Adipose tissue (tissue), 3 donors: Measurements from ENCODE around the gene RUBCNL. TPM values are rescaled to one million over a fixed set of nuclear protein-coding genes. Genes with fewer than 3 reads are reported as not detected.
"Not testable (repeated sequence)": the region's sequence is repeated elsewhere in the genome, so short reads cannot be mapped to it uniquely, and the experiment has no call there.

Source experiments
- H3K27ac ChIP-seq: one replicate; pipeline ENCODE4 v1.5.1; 2013; ENCODE audit warnings: low read depth, low read length
- WGBS, 3 donors: extraction: QIAGEN DNeasy Blood & Tissue Kit; methylation state at CpG; one replicate each; pipeline ENCODE4 v1.1.7; 2013; 5-methylcytosine and 5-hydroxymethylcytosine counted together
- polyA plus RNA-seq, 3 donors: library from polyadenylated mRNA; stranded (reverse); fragments of 200-250 nt; gene quantifications; one replicate each; pipeline ENCODE4 v1.2.3, GENCODE V29; 2013
- donor health status: healthy with polysubstance abuse.
- donor health status: Bipolar disorder and iron deficiency.
- donor health status: healthy.

Gene RUBCNL, protein sequence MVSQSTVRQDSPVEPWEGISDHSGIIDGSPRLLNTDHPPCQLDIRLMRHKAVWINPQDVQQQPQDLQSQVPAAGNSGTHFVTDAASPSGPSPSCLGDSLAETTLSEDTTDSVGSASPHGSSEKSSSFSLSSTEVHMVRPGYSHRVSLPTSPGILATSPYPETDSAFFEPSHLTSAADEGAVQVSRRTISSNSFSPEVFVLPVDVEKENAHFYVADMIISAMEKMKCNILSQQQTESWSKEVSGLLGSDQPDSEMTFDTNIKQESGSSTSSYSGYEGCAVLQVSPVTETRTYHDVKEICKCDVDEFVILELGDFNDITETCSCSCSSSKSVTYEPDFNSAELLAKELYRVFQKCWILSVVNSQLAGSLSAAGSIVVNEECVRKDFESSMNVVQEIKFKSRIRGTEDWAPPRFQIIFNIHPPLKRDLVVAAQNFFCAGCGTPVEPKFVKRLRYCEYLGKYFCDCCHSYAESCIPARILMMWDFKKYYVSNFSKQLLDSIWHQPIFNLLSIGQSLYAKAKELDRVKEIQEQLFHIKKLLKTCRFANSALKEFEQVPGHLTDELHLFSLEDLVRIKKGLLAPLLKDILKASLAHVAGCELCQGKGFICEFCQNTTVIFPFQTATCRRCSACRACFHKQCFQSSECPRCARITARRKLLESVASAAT
- polyA plus RNA-seq = 1 to 10 TPM in 2 of 3 donors, under 1 TPM in 1; 0.35 to 3.0 (median 3.0) TPM

DNA sequence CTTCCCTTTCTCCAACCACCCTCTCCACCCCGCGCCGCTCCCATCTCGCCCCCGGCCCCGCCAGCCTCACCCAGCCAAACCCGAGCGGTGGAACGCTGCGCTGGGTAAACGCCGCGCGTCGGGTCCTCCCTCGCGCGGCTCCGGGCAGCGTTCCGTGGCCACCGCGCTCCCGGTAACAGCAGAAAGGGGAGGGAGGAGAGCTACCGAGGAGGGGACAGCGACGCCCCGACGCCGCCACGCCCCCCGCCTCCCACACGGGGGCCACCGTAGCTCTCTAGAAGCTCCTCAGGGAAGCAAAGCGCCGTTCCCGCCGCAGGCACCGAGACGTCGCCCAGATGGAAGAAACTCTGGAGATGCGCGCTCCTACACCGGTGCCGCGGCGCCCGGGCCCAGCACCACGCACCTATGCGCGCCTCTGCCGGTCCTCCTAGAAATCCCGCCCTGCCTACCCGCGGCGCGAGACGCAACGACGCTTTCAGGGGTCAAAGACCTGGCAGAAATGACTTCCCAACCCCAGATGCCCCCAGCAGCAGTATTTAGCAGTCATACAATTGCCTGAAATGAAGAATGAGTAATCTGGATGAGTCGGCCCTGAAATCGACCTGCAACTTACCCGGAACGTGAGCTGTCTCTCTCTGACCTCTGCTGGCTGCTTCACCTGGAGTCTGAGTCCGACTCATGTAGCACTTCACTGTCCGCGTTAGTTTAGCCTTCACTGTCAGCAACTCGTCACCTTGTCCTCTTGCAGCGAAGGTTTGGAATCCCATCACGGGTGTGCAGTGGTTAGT, at the start of gene RUBCNL:
Gene RUBCNL (minus strand): TSS at position 189 of the 788 bp plus-strand sequence. CDS start 14,777 bp downstream, outside the sequence.
- 2 to 3% (median 2%) methylated on average over 65 to 70 of the region's 70 CpGs for WGBS, 3 donors
- H3K27ac ChIP-seq = no peak within 1 kb of the TSS

DNA sequence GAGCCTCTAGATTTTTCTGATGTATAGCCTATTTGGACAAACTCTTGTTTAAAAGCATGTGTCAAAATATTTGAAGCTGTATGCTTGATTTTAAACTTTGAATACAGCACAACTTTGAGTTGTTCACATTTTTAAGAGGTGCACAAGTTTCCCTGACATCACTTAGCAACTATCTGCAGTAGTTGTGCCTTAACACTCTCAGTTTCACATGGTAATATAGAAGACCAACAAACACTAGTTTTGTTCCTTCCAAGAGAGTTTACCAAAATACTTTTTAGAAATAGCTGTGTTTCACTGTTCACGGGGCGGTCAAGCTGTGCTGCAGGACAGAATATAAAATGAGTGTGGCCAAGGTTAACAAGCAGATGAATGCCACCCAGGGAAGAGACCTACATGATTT, 42.5 kb upstream of the RUBCNL start:
- 88 to 100% (median 93%) methylated on average over 2 of the region's 2 CpGs for WGBS, 3 donors
- H3K27ac ChIP-seq = not testable (repeated sequence)

DNA sequence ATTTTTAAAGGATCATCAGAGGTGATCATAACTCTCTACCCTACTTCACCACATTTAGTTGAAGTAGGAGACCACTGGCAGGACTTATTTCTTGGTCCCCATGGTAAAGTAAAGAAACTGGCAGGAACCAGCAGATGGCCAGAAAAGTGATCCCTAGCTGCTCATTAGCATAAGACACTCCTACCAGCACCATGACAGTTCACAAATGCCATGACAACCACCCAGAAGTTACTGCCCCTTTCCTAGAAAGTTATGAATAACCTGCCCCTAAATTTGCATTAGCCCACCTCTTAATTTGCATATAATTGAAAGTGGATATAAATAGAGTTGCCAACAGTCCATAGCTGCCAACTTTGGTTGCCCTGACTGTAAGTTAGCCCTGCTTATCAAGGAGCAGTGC, 18.4 kb upstream of the RUBCNL start:
- no peak overlapping the region for H3K27ac ChIP-seq

DNA sequence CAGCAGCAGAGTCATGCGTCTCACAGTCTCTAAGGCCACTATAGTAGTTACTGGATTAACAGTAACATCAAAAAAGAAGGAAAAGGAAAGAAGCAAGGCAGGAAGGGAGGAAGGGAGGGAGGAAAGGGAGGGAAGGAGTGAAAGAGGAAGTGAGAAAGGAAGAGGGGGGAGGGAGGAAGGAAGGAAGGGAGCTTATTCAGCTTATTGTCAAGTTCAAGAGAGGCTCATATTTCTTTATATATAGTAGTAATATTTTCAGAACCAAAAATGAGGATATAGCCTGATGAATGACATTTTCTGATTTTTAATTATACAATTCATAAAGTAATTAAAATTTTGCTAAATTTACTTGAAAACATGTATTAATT, 17.7 kb upstream of the RUBCNL start:
- no peak overlapping the region for H3K27ac ChIP-seq
- WGBS, 3 donors = 69 to 88% (median 71%) methylated on average over 1 of the region's 1 CpG

DNA sequence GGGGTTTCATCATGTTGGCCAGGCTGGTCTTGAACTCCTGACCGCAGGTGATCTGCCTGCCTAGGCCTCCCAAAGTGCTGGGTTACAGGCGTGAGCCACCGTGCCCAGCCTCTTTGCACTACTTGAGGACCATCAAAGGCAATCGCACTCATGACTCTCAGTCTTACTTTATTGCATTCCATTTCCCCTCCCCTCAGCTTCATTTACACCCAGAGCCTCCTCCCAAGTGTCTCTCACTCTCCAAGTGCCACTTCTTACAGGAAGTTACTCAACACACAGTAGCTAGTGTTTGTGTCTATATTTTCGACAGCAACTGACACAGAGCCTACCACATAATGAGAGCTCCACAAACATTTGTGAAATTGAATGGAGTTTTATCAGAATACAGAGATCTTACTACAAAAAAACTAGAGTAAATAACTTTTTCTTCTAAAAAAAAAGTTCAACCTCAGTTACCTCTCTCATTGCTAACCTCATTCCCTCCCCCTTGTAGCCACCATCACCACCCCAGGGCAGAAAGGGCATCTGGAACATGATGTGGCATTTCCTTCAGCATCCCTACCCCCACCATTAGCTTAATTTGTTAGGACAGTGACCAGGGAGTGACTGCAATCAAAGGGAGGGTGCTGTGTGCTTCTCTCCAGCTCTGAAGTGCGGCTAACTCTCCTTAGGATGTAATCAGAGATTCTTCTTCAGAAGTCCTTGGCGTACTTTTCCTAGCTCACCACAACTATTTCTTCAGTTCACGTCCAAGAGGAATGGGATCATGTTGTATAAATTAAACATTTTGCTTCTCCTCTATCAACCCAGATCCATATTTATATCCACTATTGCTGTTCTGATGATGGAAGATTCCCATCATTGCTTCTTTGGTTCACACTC, 17.0 kb upstream of the RUBCNL start:
- 56 to 84% (median 63%) methylated on average over 8 of the region's 8 CpGs for WGBS, 3 donors
- H3K27ac ChIP-seq = no peak overlapping the region

DNA sequence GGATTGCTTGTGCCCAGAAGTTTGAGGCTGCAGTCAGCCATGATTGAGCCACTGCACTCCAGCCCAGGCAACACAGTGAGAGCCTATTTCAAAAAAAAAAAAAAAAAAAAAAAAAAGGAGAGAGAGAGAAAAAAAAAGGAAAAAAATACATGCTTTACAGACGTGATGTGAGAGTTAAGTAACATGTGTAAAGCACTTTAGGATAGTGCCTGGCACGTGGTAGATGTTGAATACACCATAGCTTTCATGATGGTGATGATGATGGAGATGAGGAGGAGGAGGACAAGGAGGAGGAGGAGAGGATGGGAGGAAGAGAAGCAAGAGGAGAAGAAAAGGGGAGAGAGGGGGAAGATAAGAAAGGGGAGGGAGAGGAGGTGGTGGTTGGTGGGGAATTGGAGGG, 15.1 kb upstream of the RUBCNL start:
- H3K27ac ChIP-seq = no peak overlapping the region
- WGBS, 3 donors = 57 to 65% (median 57%) methylated on average over 2 of the region's 2 CpGs

DNA sequence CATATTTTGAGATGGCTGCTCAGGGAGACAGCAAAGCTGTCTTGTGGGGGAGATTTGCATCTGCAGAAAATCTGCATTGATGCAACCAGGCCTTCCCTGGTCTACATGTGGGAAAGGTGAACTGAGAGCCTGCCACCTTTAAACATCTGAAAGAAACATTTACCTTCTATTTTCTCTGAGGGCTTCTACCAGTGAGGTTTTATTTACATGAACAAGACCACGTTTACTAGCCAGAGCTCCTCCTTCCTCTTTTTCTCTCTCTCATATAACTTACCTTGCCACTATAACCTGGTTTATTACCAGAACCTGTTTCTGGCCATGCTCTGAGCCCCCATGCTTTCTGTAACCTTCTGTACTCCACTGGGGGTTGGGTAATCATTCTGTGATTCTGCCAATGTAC, 14.4 kb upstream of the RUBCNL start:
- WGBS, 3 donors = 21 to 36% (median 27%) methylated on average over 1 of the region's 1 CpG
- H3K27ac ChIP-seq = no peak overlapping the region

DNA sequence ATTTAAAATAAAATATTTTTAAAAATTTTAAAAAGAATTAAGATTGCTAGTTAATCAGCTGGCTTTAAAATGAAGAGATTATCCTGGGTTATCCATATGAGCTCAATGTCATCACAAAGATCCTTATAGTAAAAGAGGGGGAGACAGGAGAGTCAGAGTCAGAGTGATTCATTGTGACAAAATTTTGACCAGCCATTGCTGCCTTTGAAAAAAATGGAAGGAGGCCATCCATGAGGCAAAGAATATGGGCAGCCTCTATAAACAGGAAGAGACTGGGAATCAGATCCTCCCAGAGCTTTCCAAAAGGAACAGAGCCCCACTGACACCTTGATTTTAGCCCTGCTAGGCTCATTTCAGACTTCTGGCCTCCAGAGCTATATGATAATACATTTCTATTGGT, 9.3 kb upstream of the RUBCNL start:
- H3K27ac ChIP-seq = no peak overlapping the region

DNA sequence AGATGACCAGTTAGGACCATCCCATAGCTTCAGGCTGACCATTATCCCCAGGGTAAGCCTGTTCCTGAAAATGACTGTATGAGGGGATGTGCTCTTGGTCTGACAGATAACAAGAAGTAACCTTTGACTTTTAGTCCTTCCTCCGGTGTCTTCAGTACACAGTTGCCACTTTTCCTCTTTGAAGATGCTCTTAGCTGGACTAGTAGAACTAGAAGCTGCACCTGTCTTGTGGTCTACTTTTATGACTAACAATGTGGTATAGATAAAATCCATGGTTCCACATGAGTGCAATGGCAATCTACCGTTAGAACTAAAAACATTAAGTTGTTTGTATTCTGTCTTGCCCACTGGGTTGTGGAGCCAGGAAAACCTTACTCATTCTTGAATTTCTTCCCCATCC, 5.9 kb upstream of the RUBCNL start:
- no peak overlapping the region for H3K27ac ChIP-seq
- WGBS, 3 donors = 75 to 83% (median 79%) methylated on average over 2 of the region's 2 CpGs

DNA sequence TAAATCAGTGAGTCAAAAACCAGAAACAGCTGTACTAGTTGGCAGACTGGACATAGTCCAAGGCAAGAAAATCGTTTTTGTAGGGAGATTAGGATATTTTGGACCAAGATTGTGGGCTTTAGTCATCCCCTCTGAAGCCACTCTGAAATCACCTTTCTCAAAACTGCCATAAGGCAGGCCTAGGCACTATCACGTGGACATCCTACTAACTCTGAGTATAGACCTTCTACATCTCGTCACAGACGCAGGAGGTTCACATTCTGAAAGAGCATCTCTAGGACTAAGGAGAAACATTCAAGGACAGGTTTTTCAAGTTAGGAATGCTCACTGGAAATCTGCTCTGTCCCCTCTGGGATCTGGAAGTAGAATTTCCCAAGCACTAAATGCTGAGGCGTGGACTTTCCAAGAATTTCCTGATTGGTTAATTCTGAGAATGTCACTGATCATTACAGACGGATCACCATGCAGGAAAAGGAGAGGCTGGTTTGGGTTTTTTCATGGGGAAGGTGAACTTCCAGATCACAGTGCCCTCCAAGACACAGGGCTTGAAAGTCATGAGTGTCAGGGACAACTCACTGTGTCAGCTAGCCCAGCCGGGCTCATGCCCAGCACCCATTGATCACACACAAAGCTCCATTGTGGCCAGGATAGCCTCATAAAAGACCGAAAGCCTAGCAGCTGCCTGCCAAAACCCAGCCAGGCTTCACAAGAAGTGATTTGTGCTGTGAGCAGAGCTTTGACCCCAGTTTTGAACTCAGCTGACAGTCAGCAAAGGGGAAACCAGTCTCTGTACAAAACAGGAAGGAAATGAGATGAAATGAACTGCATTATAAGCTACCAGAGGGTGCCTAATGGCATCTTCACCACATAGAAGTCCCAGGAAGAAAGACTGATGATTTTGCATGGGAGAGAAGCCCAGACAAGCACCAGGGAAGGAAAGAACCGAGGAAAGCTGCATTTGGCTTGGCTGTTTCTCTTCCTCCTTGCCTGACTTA, 2.7 kb upstream of the RUBCNL start:
- no peak overlapping the region for H3K27ac ChIP-seq
- WGBS, 3 donors = 45 to 55% (median 49%) methylated on average over 9 of the region's 9 CpGs

DNA sequence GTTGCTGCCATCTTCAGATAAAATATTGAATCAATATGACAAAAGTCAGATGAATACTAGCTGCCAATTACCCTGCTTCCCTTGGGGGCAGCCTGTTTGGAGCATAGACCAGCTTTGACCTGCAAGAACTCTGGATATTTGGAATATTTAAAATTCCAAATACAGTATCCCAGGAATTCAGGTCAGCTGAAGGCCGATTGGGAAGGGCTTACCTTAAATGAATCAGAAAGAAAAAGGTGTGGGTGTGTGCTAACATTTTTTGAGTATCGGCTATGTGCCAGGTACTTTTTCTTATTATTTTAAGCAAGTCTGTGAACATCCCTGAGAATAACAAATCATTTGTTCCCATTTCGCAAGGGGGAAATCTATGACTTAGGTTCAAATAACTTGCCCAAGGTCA, 1.8 kb upstream of the RUBCNL start:
- no peak overlapping the region for H3K27ac ChIP-seq
- WGBS, 3 donors = 74 to 89% (median 87%) methylated on average over 3 of the region's 3 CpGs

DNA sequence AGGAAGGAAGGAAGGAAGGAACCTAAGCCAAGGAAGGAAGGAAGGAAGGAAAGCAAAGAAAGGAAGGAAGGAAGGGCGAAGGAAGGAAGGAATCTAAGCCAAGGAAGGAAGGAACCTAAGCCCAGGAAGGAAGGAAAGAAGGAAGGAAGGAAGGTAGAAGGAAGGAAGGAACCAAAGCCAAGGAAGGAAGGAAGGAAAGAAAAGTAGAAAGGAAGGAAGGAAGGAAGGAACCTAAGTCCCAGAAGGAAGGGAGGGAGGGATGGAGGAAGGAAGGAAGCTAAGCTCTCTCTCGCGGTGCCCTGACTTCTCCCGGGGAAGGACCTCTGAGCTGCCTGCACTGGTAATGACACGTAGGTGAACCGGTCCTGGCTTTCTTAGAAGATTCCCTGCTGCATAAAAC, 1.3 kb upstream of the RUBCNL start:
- 69 to 87% (median 70%) methylated on average over 6 of the region's 6 CpGs for WGBS, 3 donors

DNA sequence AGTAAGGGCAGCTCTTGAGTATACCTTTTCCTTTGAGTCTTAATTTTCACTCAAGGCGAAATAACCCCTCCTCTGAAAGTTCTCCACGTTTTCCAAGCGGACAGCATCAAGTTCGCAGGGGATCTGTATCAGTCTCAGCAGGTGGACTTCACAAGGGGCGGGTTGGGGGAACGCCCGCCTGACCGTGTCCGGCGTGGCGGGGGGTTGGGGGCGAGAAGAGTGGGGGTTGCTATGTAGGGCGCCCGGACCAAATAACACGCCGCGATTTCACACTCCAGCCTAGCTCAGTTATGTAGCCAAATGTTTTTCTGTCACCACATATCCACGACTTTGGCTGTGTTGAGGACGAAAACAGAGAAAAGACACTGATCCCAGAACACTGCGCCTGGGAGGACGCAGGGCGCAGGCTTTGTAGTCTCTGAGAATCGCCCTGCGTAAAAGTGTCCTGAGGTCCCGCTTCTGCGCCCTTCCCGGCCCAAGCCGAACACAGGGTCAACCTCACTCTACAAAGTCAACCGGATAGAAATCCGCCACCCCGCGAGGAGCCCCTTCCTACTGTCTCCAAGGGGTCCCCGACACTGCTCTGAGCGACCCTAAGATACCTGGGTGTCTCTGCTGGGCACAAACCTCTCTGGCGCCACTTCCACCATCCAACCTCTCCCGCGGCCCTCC, 524 bp downstream of the RUBCNL start:
- 3 to 7% (median 6%) methylated on average over 37 of the region's 37 CpGs for WGBS, 3 donors
- H3K27ac ChIP-seq = no peak overlapping the region

More for the DNA sequence above, 1.3 kb upstream of the RUBCNL start:
- H3K27ac ChIP-seq = no peak overlapping the region

DNA sequence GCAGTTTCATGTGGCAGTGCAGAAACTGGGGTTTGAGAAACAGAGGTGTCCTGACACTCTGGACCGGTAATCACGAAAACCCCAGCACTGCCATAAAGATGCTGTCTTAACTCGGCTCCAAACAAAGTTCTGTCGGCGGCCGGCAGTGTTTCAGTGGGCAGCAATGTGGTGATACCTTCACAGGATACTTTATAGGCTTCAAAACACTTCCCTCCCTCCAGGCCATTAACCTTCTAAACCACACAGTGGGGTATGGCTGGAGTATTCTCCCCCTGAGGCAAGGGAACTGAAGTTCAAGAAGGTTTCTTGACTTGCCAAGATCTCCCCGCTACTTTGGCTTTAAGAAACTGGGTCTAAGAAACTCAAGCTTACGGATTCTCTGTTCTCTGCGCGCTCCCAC, 1.1 kb downstream of the RUBCNL start:
- WGBS, 3 donors = 62 to 65% (median 64%) methylated on average over 10 of the region's 10 CpGs

DNA sequence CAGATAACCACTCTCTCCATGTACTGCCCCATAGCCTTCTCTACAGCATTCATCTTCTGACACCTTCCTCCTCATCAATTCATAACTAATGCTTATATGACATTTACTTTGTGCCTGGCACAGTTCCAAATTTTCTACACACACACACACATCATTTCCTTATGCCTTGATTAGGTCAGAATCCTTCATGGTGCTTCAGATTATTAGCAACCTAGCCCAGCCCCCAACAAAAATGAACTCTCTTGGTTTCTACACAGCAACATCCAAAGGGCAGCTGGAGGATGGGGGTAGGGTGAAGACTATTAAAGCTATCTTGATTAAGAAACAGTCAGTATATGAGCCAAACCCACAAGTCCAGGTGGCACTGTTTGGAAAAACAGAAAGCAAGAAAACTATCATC, 3.7 kb downstream of the RUBCNL start:
- no peak overlapping the region for H3K27ac ChIP-seq

More for the DNA sequence above, 1.1 kb downstream of the RUBCNL start:
- no peak overlapping the region for H3K27ac ChIP-seq

DNA sequence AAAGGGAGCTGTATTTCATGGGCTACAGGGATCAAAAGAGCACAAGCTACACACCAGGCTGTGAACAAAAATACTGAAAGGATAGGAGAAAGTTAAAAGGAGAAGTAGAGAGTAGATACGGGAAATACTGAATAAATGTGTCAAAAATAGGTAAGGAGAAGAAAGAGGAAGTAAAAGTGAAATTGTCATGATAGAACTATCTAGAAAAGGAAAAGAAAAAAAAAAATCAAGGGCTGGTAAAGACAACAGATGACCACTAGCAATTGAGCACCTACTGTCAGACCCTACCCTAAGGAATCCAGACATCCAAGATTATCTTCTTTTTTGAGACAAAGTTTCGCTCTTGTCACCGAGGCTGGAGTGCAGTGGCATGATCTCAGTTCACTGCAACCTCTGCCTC, 4.8 kb downstream of the RUBCNL start:
- 75 to 90% (median 76%) methylated on average over 3 of the region's 3 CpGs for WGBS, 3 donors
- H3K27ac ChIP-seq = no peak overlapping the region

DNA sequence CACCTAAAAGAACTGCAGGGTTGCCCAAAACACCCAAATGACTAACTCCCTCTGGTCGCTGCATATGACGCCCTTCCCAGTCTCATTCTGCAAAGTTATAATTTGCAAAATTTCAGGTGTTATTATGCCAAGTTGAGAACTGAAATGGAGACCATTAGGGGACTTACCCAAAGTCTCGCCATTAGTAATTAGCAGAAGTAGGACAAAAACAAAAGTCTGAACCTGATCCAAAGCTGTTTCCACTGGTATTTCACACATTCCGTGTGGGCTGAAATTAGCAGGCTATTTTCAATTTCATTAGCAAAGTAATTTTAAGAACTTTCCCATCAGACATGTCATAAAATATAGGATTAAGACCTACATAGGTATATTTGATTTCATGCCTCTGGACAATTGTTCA, 6.8 kb downstream of the RUBCNL start:
- no peak overlapping the region for H3K27ac ChIP-seq
- 84 to 94% (median 90%) methylated on average over 4 of the region's 4 CpGs for WGBS, 3 donors
